Activated CD8-positive, alpha-beta T cell treated with anti-CD3 and anti-CD28 coated beads for 36 hours (primary cell): ENCODE data around the gene ZFAND5. TPM values are rescaled to one million over a fixed set of nuclear protein-coding genes. Genes with fewer than 3 reads are reported as not detected.

Experiments used
- ATAC-seq: fragments of 200-7000 bp; cut with Tn5 transposase; one replicate; pipeline ENCODE4 v1.10.0; 2021; ENCODE audit warnings: mild to moderate bottlenecking, moderate library complexity
- CTCF ChIA-PET: fragments of 350-600 bp; sonication (Branson Sonifier 250); formaldehyde crosslinking; loops from one replicate; lab custom pipeline; 2021; ENCODE audit warnings: antibody characterized with exemption; lab: Charles Lee
- POLR2A ChIA-PET: fragments of 350-600 bp; sonication (Branson Sonifier 250); formaldehyde crosslinking; loops from one replicate; lab custom pipeline; 2021; ENCODE audit warnings: antibody characterized with exemption; lab: Charles Lee
- DNase-seq: peaks from one replicate; pipeline ENCODE4 v3.0.0-alpha.2; 2020
- H3K27ac Mint-ChIP-seq: one replicate; pipeline ENCODE4 v1.8.0; 2021; ENCODE audit warnings: mild to moderate bottlenecking, mixed read lengths
- H3K27me3 Mint-ChIP-seq: one replicate; pipeline ENCODE4 v1.8.0; 2021; ENCODE audit warnings: mixed read lengths
- H3K36me3 Mint-ChIP-seq: one replicate; pipeline ENCODE4 v1.8.0; 2021; ENCODE audit warnings: low read depth, mixed read lengths
- H3K4me1 Mint-ChIP-seq: one replicate; pipeline ENCODE4 v1.8.0; 2021; ENCODE audit warnings: low read depth, mixed read lengths
- H3K4me3 Mint-ChIP-seq: one replicate; pipeline ENCODE4 v1.8.0; 2021; ENCODE audit warnings: mild to moderate bottlenecking, moderate library complexity, mixed read lengths
- H3K9me3 Mint-ChIP-seq: one replicate; pipeline ENCODE4 v1.8.0; 2021; ENCODE audit warnings: mixed read lengths
- intact Hi-C: fragments of 100-400 bp; cut with micrococcal nuclease; formaldehyde crosslinking; loops from one replicate; pipeline ENCODE4 v1.10.0; 2022
- total RNA-seq, 2 experiments: library from RNA; stranded (reverse); gene quantifications; one replicate each; pipeline ENCODE4 v1.2.3, GENCODE V29; 2021
- TF ChIP-seq, protein P1 (sequence below): fragments of 200-600 bp; IDR thresholded peaks from one replicate; pipeline ENCODE4 v1.8.0; 2022; ENCODE audit warnings: antibody characterized with exemption, mild to moderate bottlenecking

The ZFAND5 gene
- total RNA-seq, 2 experiments from 2014 or later, result 79.4 to 88.9 TPM

DNA sequence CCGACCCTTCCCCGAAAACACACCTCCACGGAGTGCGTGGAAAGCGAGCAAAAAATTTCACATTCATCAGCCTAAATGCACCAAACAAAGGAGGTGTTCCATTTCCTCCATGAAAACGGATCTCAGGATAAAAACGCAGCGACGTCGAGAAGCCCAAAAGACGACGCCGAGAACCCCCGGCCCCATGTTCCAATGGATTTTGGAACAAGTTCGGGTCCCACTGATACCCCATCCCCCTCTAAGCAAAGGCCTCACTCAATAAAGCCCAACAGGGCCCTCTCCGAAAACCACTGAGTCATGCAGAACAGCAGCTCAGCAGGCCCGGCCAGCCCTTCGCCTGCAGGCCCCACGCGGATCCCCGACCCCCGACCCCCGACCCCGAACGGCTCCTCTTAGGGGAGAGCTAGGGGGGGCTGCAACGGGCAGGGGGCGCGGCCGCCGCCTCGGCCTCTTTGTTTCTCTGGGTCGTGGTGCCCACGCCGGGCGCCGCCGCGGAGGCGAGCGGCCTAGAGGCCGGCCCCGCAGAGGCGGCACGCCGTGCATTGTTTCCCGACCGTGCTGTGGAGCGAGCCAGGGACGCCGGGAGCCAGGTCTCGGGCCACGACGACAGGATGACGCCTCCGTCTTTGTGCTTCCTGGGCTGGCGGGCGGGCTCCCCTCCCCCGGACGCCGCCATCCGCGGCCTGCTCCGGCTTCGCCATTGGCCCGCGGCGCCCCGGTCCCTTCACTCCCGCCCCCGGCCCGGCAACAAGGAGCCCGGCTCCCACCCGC is 915 bp downstream of the ZFAND5 start:
- ChIA-PET CTCF (interaction anchor here (1.7 kb wide), 1 partner anchor 228 kb away, joined by 5 read pairs; no protein-coding TSS in a partner anchor), POLR2A (interaction anchor here (1.0 to 2.7 kb wide), 9 partner anchors 8 to 226 kb away, joined by 3 to 19 read pairs (median 5); no protein-coding TSS in a partner anchor)
- H3K27me3 Mint-ChIP-seq, result no peaks in the 10 kb centered on the region
- peak overlapping the region; percentile 97 for H3K4me3 Mint-ChIP-seq
- peaks cover 44% of the 10 kb centered on the region for H3K4me1 Mint-ChIP-seq
- H3K9me3 Mint-ChIP-seq, result no peaks in the 10 kb centered on the region
- H3K36me3 Mint-ChIP-seq, result peaks cover 36% of the 10 kb centered on the region
- DNase-seq, result peak; percentile 75
- TF ChIP-seq, protein P1, sequence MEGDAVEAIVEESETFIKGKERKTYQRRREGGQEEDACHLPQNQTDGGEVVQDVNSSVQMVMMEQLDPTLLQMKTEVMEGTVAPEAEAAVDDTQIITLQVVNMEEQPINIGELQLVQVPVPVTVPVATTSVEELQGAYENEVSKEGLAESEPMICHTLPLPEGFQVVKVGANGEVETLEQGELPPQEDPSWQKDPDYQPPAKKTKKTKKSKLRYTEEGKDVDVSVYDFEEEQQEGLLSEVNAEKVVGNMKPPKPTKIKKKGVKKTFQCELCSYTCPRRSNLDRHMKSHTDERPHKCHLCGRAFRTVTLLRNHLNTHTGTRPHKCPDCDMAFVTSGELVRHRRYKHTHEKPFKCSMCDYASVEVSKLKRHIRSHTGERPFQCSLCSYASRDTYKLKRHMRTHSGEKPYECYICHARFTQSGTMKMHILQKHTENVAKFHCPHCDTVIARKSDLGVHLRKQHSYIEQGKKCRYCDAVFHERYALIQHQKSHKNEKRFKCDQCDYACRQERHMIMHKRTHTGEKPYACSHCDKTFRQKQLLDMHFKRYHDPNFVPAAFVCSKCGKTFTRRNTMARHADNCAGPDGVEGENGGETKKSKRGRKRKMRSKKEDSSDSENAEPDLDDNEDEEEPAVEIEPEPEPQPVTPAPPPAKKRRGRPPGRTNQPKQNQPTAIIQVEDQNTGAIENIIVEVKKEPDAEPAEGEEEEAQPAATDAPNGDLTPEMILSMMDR, result no peak
- H3K27ac Mint-ChIP-seq, result peak overlapping the region; percentile 94
- intact Hi-C loops, result loop anchor here (5.0 to 10.0 kb wide), 3 partner anchors 81 to 228 kb away; no protein-coding TSS in a partner anchor
- ATAC-seq, result peak; percentile 49

- Mint-ChIP-seq H3K4me3 (peak overlapping the region; percentile 97), H3K27ac (peak overlapping the region; percentile 94), H3K4me1 (peaks cover 53% of the 10 kb centered on the region), H3K36me3 (peaks cover 43% of the 10 kb centered on the region), H3K9me3 (no peaks in the 10 kb centered on the region), H3K27me3 (no peaks in the 10 kb centered on the region)
- ATAC-seq (no peak), DNase-seq (no peak)
- ChIA-PET CTCF (interaction anchor here (1.0 to 1.7 kb wide), 3 partner anchors 82 to 229 kb away, joined by 3 to 8 read pairs (median 4); no protein-coding TSS in a partner anchor), POLR2A (interaction anchor here (0.6 to 2.2 kb wide), 3 partner anchors 54 to 223 kb away, joined by 3 to 8 read pairs (median 3); no protein-coding TSS in a partner anchor)
- TF ChIP-seq, protein P1, result no peak
- intact Hi-C loops, result loop anchor here (5.0 to 10.0 kb wide), 3 partner anchors 82 to 229 kb away; no protein-coding TSS in a partner anchor
These were observed 1.8 kb downstream of the ZFAND5 start for GRCh38 chr9:72363236-72363635.

GRCh38 chr9:72362680-72363139 is 2.3 kb downstream of the ZFAND5 start:
- TF ChIP-seq, protein P1, result no peak
- Mint-ChIP-seq H3K27ac (peak overlapping the region; percentile 94), H3K27me3 (no peaks in the 10 kb centered on the region), H3K36me3 (peaks cover 49% of the 10 kb centered on the region), H3K4me1 (peaks cover 58% of the 10 kb centered on the region), H3K9me3 (no peaks in the 10 kb centered on the region), H3K4me3 (peak overlapping the region; percentile 97)
- peak; percentile 78 for DNase-seq
- ChIA-PET POLR2A (interaction anchor here (0.6 to 2.2 kb wide), 3 partner anchors 54 to 223 kb away, joined by 3 to 8 read pairs (median 3); no protein-coding TSS in a partner anchor), CTCF (interaction anchor here (1.0 to 1.7 kb wide), 4 partner anchors 10 to 230 kb away, joined by 3 to 8 read pairs (median 4); no protein-coding TSS in a partner anchor)
- intact Hi-C loops, result loop anchor here (5.0 to 10.0 kb wide), 3 partner anchors 82 to 230 kb away; no protein-coding TSS in a partner anchor
- ATAC-seq, result peak; percentile 40

DNA sequence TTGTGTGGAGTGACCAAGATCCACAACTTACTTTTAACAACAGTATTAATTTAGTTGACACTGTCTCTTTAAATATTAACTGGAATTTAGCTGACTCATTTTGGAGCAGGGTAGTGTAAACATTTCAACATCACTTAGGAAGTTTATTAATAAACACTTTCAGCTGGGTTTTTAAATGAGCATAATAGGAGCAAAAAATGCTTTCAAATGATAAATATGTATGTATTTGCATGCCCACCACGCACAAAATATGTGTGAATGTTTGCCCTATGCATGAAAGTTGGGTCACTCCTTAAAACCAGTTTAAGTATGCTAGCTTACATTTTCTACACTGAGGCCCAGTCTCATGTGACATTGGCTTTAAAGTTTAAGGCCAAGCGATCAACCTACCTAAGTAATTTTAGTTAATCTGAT is 2.9 kb downstream of the ZFAND5 start:
- no peaks in the 10 kb centered on the region for H3K27me3 Mint-ChIP-seq
- POLR2A ChIA-PET, result interaction anchor here (2.2 kb wide), 1 partner anchor 164 kb away, joined by 8 read pairs; no protein-coding TSS in a partner anchor
- CTCF ChIA-PET, result interaction anchor here (1.3 to 1.7 kb wide), 3 partner anchors 11 to 230 kb away, joined by 4 to 8 read pairs (median 5); no protein-coding TSS in a partner anchor
- no peak for DNase-seq
- no peaks in the 10 kb centered on the region for H3K9me3 Mint-ChIP-seq
- TF ChIP-seq, protein P1, result no peak
- H3K4me1 Mint-ChIP-seq, result peaks cover 64% of the 10 kb centered on the region
- intact Hi-C loops, result loop anchor here (5.0 to 10.0 kb wide), 3 partner anchors 83 to 230 kb away; no protein-coding TSS in a partner anchor
- H3K36me3 Mint-ChIP-seq, result peaks cover 54% of the 10 kb centered on the region
- ATAC-seq, result no peak
- peak overlapping the region; percentile 68 for H3K27ac Mint-ChIP-seq
- H3K4me3 Mint-ChIP-seq, result peak overlapping the region; percentile 97
